Measurements from ENCODE around the gene TMEM184C.

TMEM184C gene

GRCh38 chr4:147717878-147718277 is 100.7 kb downstream of the TMEM184C start:
- TF ChIP-seq, protein P1, sequence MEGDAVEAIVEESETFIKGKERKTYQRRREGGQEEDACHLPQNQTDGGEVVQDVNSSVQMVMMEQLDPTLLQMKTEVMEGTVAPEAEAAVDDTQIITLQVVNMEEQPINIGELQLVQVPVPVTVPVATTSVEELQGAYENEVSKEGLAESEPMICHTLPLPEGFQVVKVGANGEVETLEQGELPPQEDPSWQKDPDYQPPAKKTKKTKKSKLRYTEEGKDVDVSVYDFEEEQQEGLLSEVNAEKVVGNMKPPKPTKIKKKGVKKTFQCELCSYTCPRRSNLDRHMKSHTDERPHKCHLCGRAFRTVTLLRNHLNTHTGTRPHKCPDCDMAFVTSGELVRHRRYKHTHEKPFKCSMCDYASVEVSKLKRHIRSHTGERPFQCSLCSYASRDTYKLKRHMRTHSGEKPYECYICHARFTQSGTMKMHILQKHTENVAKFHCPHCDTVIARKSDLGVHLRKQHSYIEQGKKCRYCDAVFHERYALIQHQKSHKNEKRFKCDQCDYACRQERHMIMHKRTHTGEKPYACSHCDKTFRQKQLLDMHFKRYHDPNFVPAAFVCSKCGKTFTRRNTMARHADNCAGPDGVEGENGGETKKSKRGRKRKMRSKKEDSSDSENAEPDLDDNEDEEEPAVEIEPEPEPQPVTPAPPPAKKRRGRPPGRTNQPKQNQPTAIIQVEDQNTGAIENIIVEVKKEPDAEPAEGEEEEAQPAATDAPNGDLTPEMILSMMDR (IDR thresholded peaks at IDR 0.05; ENCODE audit: extremely low read depth, insufficient read depth, missing control alignments) = no peak
- in situ Hi-C loops (cut with MboI; ENCODE audit: low pct_unique_long_range_greater_than_20kb, low sequenced_read_pairs, unreplicated experiment) = no loop called here
- peak; percentile 46 for DNase-seq (ENCODE audit: low spot score)
